Large intestine (tissue), 3 donors: ENCODE data around the gene CNRIP1. TPM values are rescaled to one million over a fixed set of nuclear protein-coding genes. Genes with fewer than 3 reads are reported as not detected.

Experiments
- DNase-seq, 2 donors: peaks; one replicate each; pipeline versions ENCODE4 v3.0.0 to v3.0.0-alpha.2; 2013
- H3K27ac ChIP-seq: one replicate; pipeline ENCODE4 v1.5.1; 2013; ENCODE audit warnings: low read length
- H3K27me3 ChIP-seq: 2 replicates; pipeline ENCODE4 v1.6.1; 2013; ENCODE audit warnings: low read length; ENCODE audit not compliant: control insufficient read depth, insufficient read depth
- H3K36me3 ChIP-seq: 2 replicates; pipeline ENCODE4 v1.6.1; 2013; ENCODE audit warnings: low read length; ENCODE audit not compliant: control insufficient read depth, insufficient read depth
- H3K4me1 ChIP-seq: one replicate; pipeline ENCODE4 v1.6.1; 2013; ENCODE audit warnings: low read length; ENCODE audit not compliant: control insufficient read depth, insufficient read depth
- H3K4me3 ChIP-seq: one replicate; pipeline ENCODE4 v1.5.1; 2013; ENCODE audit warnings: low read length
- H3K9me3 ChIP-seq: one replicate; pipeline ENCODE4 v1.6.1; 2013; ENCODE audit warnings: mild to moderate bottlenecking, low read depth, low read length, moderate library complexity; ENCODE audit not compliant: control insufficient read depth
- WGBS: methylation state at CpG from one replicate; pipeline ENCODE4 v1.1.5; 2013; ENCODE audit warnings: low lambda C conversion rate; ENCODE audit not compliant: insufficient coverage; 5-methylcytosine and 5-hydroxymethylcytosine counted together
- polyA plus RNA-seq: library from polyadenylated mRNA; unstranded; fragments of 120-200 nt; gene quantifications from one replicate; pipeline ENCODE4 v1.2.1, GENCODE V29; 2013

Gene CNRIP1
- polyA plus RNA-seq, 1 donor: 18.6 TPM

DNA sequence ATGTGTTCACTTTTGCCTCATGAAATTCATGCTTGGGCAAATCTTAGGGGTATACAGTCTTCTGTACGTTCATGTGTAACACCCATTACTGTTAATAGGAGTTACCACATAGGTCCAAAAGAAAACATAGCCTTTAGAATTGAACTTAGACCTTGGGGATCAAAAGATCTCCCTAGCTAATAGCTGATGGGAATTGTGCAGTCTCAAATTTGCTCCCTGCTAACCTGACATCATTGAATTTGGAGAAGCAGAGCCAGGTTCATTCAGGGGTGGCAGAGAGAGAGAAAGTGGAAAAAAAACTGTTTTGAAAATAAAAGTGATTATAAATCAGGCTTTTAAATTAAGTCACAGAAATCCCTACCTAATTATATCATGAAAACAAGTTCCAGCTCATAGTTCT, 39.4 kb downstream of the CNRIP1 start:
- Histone ChIP-seq H3K4me3 (no peak overlapping the region), H3K27ac (no peak overlapping the region), H3K4me1 (no peaks in the 10 kb centered on the region), H3K36me3 (no peaks in the 10 kb centered on the region), H3K9me3 (no peaks in the 10 kb centered on the region), H3K27me3 (peaks cover 2% of the 10 kb centered on the region)
- no peak for DNase-seq
- WGBS: no CpG with 5 or more reads among the region's 1 CpG

DNA sequence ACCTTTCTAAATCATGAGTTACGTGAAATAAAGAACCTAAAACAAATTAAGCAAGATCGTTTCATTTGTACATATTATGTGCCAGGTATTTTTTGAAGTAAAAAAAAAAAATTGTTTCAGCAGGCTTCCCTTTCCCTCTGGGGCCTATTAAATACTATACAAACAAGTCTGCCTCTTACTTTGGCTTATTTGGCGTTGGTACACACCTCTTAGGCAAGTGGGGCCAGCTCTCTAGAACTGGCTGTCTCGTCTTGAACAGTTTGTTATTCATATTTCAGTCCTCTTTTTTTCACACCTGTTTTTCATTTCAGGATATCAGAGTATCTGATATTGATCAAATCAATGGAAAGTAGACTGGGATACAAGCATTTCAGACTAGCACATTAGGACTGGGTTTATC, 40.1 kb downstream of the CNRIP1 start:
- no peaks in the 10 kb centered on the region for H3K4me1 ChIP-seq
- H3K36me3 ChIP-seq: no peaks in the 10 kb centered on the region
- H3K4me3 ChIP-seq: no peak overlapping the region
- DNase-seq: no peak
- no peak overlapping the region for H3K27ac ChIP-seq
- H3K27me3 ChIP-seq: peaks cover 2% of the 10 kb centered on the region
- no peaks in the 10 kb centered on the region for H3K9me3 ChIP-seq
- 84% methylated on average over 2 of the region's 4 CpGs for WGBS

DNA sequence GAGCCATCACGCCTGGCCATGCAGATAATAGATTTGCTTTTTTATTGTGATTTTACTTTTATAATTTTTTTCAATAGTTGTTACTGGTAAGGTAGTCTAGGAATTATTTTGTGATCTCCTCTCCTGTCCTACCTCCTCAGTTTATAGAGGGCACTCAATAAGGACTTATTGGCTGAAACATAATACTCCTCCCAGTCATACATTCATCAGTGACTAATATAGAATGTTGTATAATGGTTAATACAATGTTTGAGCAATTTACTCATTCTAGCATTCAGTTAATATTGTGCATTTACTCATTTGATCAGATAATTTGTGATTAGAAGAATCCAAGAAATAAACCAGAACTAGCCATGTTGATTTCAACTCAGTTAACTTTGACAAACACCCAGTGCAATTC, 41.6 kb downstream of the CNRIP1 start:
- H3K4me1 ChIP-seq: no peaks in the 10 kb centered on the region
- no peaks in the 10 kb centered on the region for H3K9me3 ChIP-seq
- no CpG with 5 or more reads among the region's 1 CpG for WGBS
- H3K36me3 ChIP-seq: no peaks in the 10 kb centered on the region
- peaks cover 2% of the 10 kb centered on the region for H3K27me3 ChIP-seq
- H3K27ac ChIP-seq: no peak overlapping the region
- DNase-seq: no peak
- H3K4me3 ChIP-seq: no peak overlapping the region

DNA sequence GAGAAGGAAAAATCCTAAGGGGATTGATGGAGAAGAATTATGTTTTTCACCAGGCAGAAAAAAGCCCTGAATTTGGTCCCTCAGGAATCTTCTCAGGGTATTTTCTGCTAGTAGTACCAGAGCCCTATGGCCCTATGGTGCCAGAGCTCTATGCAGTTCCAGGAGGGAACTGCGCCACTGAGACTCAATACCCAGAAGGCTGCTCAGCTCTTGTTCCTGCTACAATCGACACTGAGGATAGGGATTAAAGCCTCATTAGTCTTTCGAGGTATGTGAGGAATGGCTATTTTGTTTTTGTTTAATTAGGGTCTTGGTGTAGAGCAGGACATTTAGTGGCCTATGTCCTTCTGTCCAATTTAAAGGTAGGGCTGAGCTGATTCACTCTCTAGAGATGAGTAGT, 45.7 kb downstream of the CNRIP1 start:
- no peaks in the 10 kb centered on the region for H3K9me3 ChIP-seq
- H3K4me3 ChIP-seq: no peak overlapping the region
- no peaks in the 10 kb centered on the region for H3K4me1 ChIP-seq
- no peaks in the 10 kb centered on the region for H3K36me3 ChIP-seq
- no peak overlapping the region for H3K27ac ChIP-seq
- DNase-seq: no peak
- peaks cover 3% of the 10 kb centered on the region for H3K27me3 ChIP-seq
- no CpG with 5 or more reads among the region's 3 CpGs for WGBS

DNA sequence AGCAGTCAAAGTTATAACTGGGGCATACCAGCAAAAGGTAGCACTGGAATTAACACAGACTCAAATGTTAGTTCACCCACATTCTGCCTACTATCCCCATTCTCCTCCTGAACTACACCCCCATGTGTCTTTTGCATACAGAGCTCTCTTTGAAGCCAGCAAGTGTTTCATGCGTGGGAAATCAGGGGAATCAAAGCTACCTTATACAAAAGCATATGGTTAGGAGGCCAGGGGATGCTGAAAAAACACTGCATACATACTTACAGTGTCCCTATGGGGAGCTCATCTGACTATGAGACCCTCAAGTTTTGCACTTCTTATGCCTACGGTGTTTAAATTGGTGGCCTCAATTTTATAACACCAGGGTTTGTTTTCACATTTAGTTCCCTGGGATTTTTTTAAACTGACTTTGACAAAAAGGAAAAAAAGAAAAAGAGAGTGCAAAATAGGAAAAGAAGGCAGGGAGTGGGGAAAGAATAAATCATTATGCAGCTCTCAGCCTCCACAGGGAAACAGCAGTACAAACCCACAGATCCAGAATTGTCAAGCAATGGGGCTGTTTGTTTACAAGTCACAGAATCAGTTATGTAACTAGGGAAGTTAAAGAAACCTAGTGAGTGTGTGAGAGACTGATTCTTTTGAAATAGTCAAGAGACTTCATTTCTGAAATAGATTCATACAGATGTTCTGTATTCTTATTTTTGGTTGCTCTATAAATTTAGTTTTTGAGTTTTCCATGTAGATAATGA, 47.3 kb downstream of the CNRIP1 start:
- Histone ChIP-seq H3K27me3 (peaks cover 3% of the 10 kb centered on the region), H3K4me3 (no peak overlapping the region), H3K27ac (no peak overlapping the region), H3K9me3 (no peaks in the 10 kb centered on the region), H3K36me3 (no peaks in the 10 kb centered on the region), H3K4me1 (no peaks in the 10 kb centered on the region)
- WGBS: 50% methylated on average over 1 of the region's 2 CpGs
- no peak for DNase-seq

DNA sequence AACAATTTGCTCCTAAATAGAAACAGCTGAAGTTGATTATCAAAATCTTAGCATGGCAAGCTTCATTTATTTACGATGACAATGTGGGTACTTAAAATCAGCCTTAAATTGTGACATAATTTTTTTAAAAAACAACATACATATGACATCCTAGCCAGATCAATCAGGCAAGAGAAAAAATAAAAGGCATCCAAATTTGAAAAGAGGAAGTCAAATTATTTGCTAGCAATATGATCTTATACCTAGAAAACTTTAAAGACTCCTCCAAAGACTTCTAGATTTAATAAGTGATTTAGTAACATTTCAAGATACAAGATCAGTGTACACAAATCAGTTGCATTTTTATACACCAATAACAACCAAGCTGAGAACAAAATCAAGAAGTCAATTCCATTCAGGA, 53.1 kb downstream of the CNRIP1 start:
- H3K9me3 ChIP-seq: no peaks in the 10 kb centered on the region
- no peaks in the 10 kb centered on the region for H3K4me1 ChIP-seq
- no peak overlapping the region for H3K27ac ChIP-seq
- H3K27me3 ChIP-seq: no peaks in the 10 kb centered on the region
- no peaks in the 10 kb centered on the region for H3K36me3 ChIP-seq
- WGBS: 100% methylated on average over 1 of the region's 1 CpG
- H3K4me3 ChIP-seq: no peak overlapping the region
- no peak for DNase-seq

DNA sequence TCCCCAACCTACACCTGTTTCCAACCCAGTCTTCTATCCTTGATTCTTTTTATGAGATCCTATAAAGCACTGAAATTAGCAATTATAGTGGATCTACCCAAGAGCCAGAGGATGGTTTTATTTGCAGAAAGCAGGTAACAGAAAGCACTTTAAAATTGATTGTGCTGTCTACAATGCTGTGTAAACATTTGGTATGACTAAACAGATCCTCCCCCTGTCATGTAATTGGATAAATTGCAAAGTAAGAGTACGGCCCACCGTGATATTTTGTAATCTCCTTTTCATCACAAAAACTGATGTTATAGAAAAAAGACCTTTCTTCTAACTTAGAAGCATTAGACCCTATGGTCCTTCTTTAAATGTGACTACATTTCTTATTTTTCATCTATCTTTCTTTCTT, 56.1 kb downstream of the CNRIP1 start:
- WGBS: no CpG with 5 or more reads among the region's 2 CpGs
- Histone ChIP-seq H3K9me3 (no peaks in the 10 kb centered on the region), H3K36me3 (no peaks in the 10 kb centered on the region), H3K27ac (no peak overlapping the region), H3K27me3 (no peaks in the 10 kb centered on the region), H3K4me1 (no peaks in the 10 kb centered on the region), H3K4me3 (no peak overlapping the region)
- no peak for DNase-seq

DNA sequence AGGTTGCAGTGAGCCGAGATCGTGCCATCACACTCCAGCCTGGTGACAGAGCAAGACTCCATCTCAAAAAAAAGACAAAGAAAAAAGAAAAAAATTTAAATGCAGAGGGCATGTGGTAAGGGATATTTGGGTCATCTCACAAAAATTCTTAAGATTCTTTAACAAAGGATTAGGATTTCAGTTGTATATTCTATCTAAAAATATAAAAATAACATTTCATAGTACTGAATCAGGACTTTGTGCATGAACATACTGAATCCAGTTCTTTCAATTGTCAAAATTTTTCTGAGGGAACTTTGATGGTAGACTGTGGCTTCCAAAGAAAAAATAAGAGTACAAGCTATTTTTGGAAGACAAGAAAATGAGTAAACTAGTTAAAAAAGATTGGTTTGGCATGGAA, 60.9 kb downstream of the CNRIP1 start:
- no peaks in the 10 kb centered on the region for H3K27me3 ChIP-seq
- no peak for DNase-seq
- H3K9me3 ChIP-seq: no peaks in the 10 kb centered on the region
- H3K36me3 ChIP-seq: no peaks in the 10 kb centered on the region
- 90% methylated on average over 2 of the region's 2 CpGs for WGBS
- H3K4me1 ChIP-seq: no peaks in the 10 kb centered on the region
- no peak overlapping the region for H3K27ac ChIP-seq
- H3K4me3 ChIP-seq: no peak overlapping the region

DNA sequence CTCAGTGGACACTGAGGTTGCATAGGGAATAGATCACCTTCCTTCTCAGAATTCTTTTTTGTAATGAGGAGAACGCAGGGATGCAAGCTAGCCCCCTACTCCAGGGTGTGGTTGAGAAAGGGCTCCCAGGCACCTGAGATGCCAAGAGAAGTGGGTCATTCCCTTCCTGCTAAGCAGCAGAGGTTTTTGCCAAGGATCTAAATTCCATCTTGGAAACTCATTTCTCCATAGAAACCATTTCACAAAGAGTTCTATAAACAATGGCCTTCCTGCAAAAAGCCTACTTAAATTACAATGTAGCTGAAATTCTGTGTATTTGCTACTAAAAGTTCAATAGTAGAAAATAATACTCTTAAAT, 63.7 kb downstream of the CNRIP1 start:
- H3K4me3 ChIP-seq: no peak overlapping the region
- no peaks in the 10 kb centered on the region for H3K4me1 ChIP-seq
- H3K9me3 ChIP-seq: no peaks in the 10 kb centered on the region
- no peak overlapping the region for H3K27ac ChIP-seq
- DNase-seq: no peak
- no peaks in the 10 kb centered on the region for H3K36me3 ChIP-seq
- H3K27me3 ChIP-seq: no peaks in the 10 kb centered on the region
- no CpG with 5 or more reads among the region's 1 CpG for WGBS

DNA sequence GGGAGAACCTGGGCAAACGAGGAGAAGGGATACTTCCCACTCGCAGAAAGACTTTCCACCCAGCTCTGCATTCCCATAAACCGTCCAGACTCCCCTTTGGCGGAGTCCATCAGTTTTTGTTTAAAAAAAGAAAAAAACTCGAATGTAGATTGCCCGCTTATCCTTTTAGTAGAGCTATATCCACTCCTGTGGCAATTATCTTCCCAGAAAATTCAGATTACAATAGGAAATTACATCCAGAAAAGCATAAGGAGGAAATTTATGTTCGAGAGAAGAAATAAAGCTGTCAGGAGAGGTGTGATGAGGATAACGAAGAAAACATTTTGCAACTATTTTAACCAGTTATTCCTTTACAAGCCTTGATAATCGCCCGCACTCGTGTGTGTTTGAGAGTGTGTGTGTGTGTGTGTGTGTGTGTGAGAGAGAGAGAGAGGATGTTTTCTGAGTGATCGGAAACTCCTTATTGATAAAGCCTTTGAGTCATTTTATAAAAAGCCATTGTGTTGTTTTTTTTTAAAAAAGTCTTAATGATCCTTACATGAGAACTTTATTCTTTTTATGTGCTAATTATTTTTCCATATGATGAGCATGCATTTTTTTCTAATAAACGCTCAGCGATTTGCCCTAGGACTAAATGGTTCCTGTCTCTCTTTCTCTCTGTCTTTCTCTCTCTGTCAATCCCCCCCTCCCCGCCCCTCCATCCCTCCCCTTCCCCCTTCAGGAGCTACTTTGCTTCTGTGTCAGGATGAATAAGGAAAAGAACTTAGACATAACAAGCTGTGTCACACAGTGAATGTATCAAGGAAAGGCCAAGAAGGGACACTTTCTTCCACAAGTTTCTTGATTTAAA, 66.3 kb downstream of the CNRIP1 start:
- H3K4me1 ChIP-seq: peaks cover 11% of the 10 kb centered on the region
- peak overlapping the region; percentile 100 for H3K27ac ChIP-seq
- no peaks in the 10 kb centered on the region for H3K36me3 ChIP-seq
- H3K4me3 ChIP-seq: peak overlapping the region; percentile 99
- H3K9me3 ChIP-seq: no peaks in the 10 kb centered on the region
- DNase-seq: peak in 1 of 2 donors; percentile 72
- no peaks in the 10 kb centered on the region for H3K27me3 ChIP-seq
- 0% methylated on average over 2 of the region's 15 CpGs for WGBS
